Measurements from ENCODE around the gene CPAMD8. TPM values are rescaled to one million over a fixed set of nuclear protein-coding genes. Genes with fewer than 3 reads are reported as not detected.

CPAMD8 gene
- total RNA-seq, 2 experiments from 2014 or later: 0.32 to 1.2 TPM

GRCh38 chr19:16862826-16863415 lies 163.7 kb downstream of the CPAMD8 start:
- Histone ChIP-seq H3K79me2 (ENCODE audit: insufficient read depth, low read depth, low read length) (no peaks in the 10 kb centered on the region), H3K27ac (ENCODE audit: low read depth, low read length, poor library complexity, severe bottlenecking) (no peak overlapping the region), H3K9me3 (ENCODE audit: low read length) (no peaks in the 10 kb centered on the region), H2AFZ (ENCODE audit: low read length) (no peak overlapping the region), H3K4me1 (ENCODE audit: insufficient read depth, low read length, poor library complexity, severe bottlenecking) (peaks cover 5% of the 10 kb centered on the region), H3K4me3 (ENCODE audit: low read depth, low read length, poor library complexity, severe bottlenecking) (no peak overlapping the region), H3K4me2 (ENCODE audit: low read length) (no peak overlapping the region), H4K20me1 (ENCODE audit: insufficient read depth, low read length) (no peaks in the 10 kb centered on the region), H3K36me3 (ENCODE audit: insufficient read depth, low read length) (peaks cover 25% of the 10 kb centered on the region), H3K9me2 (ENCODE audit: insufficient read depth, low read length) (no peaks in the 10 kb centered on the region)
- DNase-seq (ENCODE audit: low spot score): no peak
- no peak for TF ChIP-seq CTCF (conservative IDR thresholded peaks at IDR 0.05; ENCODE audit: low read length)
- TF ChIP-seq EZH2phosphoT487 (IDR thresholded peaks at IDR 0.05; ENCODE audit: borderline replicate concordance, low read depth, low read length): no peak
- intact Hi-C loops (cut with micrococcal nuclease; ENCODE audit: unreplicated experiment): no loop called here
- POLR2A ChIA-PET: interaction anchor here (0.5 kb wide), 1 partner anchor 20 kb away, joined by 4 read pairs; no protein-coding TSS in a partner anchor
- BruUV-seq (replicated peaks): TSS peak; percentile 81
- CTCF ChIA-PET (ENCODE audit: unreplicated experiment): no interaction called here

- Histone ChIP-seq H3K27ac (ENCODE audit: low read depth, low read length, poor library complexity, severe bottlenecking) (no peak overlapping the region), H3K9me3 (ENCODE audit: low read length) (no peaks in the 10 kb centered on the region), H3K4me3 (ENCODE audit: low read depth, low read length, poor library complexity, severe bottlenecking) (no peak overlapping the region), H3K4me2 (ENCODE audit: low read length) (no peak overlapping the region), H3K79me2 (ENCODE audit: insufficient read depth, low read depth, low read length) (no peaks in the 10 kb centered on the region), H3K4me1 (ENCODE audit: insufficient read depth, low read length, poor library complexity, severe bottlenecking) (peaks cover 5% of the 10 kb centered on the region), H2AFZ (ENCODE audit: low read length) (no peak overlapping the region), H4K20me1 (ENCODE audit: insufficient read depth, low read length) (no peaks in the 10 kb centered on the region), H3K36me3 (ENCODE audit: insufficient read depth, low read length) (peaks cover 23% of the 10 kb centered on the region), H3K9me2 (ENCODE audit: insufficient read depth, low read length) (no peaks in the 10 kb centered on the region)
- intact Hi-C loops (cut with micrococcal nuclease; ENCODE audit: unreplicated experiment): no loop called here
- ChIA-PET POLR2A (no interaction called here), CTCF (ENCODE audit: unreplicated experiment) (no interaction called here)
- no peak for DNase-seq (ENCODE audit: low spot score)
- TF ChIP-seq EZH2phosphoT487 (IDR thresholded peaks at IDR 0.05; ENCODE audit: borderline replicate concordance, low read depth, low read length) (no peak), CTCF (conservative IDR thresholded peaks at IDR 0.05; ENCODE audit: low read length) (no peak)
- BruUV-seq (replicated peaks): no TSS peak
Observed at GRCh38 chr19:16861834-16862233, 164.8 kb downstream of the CPAMD8 start.

GRCh38 chr19:16861011-16861410 lies 165.6 kb downstream of the CPAMD8 start:
- H3K79me2 ChIP-seq (ENCODE audit: insufficient read depth, low read depth, low read length): no peaks in the 10 kb centered on the region
- DNase-seq (ENCODE audit: low spot score): no peak
- intact Hi-C loops (cut with micrococcal nuclease; ENCODE audit: unreplicated experiment): no loop called here
- H3K27ac ChIP-seq (ENCODE audit: low read depth, low read length, poor library complexity, severe bottlenecking): no peak overlapping the region
- peaks cover 17% of the 10 kb centered on the region for H3K36me3 ChIP-seq (ENCODE audit: insufficient read depth, low read length)
- peaks cover 5% of the 10 kb centered on the region for H3K4me1 ChIP-seq (ENCODE audit: insufficient read depth, low read length, poor library complexity, severe bottlenecking)
- no peaks in the 10 kb centered on the region for H3K9me2 ChIP-seq (ENCODE audit: insufficient read depth, low read length)
- POLR2A ChIA-PET: no interaction called here
- CTCF ChIA-PET (ENCODE audit: unreplicated experiment): no interaction called here
- no peaks in the 10 kb centered on the region for H3K9me3 ChIP-seq (ENCODE audit: low read length)
- no peak overlapping the region for H3K4me2 ChIP-seq (ENCODE audit: low read length)
- H4K20me1 ChIP-seq (ENCODE audit: insufficient read depth, low read length): no peaks in the 10 kb centered on the region
- TF ChIP-seq CTCF (conservative IDR thresholded peaks at IDR 0.05; ENCODE audit: low read length) (no peak), EZH2phosphoT487 (IDR thresholded peaks at IDR 0.05; ENCODE audit: borderline replicate concordance, low read depth, low read length) (no peak)
- no peak overlapping the region for H3K4me3 ChIP-seq (ENCODE audit: low read depth, low read length, poor library complexity, severe bottlenecking)
- H2AFZ ChIP-seq (ENCODE audit: low read length): no peak overlapping the region
- no TSS peak for BruUV-seq (replicated peaks)
